Natural killer cell (primary cell): ENCODE results near the gene HLX. TPM values are rescaled to one million over a fixed set of nuclear protein-coding genes. Genes with fewer than 3 reads are reported as not detected.

Experiments
- ATAC-seq, 3 donors: fragments of 150-1000 bp in 2 of 3; fragments of 200-7000 bp in 1 of 3; cut with Tn5 transposase; 1 replicate in 1 of 3; 2 replicates in 2 of 3; pipeline ENCODE4 v1.10.0; 2021; ENCODE audit warnings: mild to moderate bottlenecking in 2 of 3, moderate library complexity in 2 of 3
- DNase-seq, 2 donors: peaks; one replicate each; pipeline versions ENCODE4 v3.0.0 to v3.0.0-alpha.2; 2013 to 2021; ENCODE audit warnings: mixed read lengths in 1 of 2
- H3K27ac ChIP-seq: one replicate; pipeline ENCODE4 v1.5.1; 2013; ENCODE audit warnings: mild to moderate bottlenecking, low read length
- H3K27me3 ChIP-seq: one replicate; pipeline ENCODE4 v1.6.1; 2013; ENCODE audit warnings: low read length; ENCODE audit not compliant: control insufficient read depth, insufficient read depth
- H3K36me3 ChIP-seq: one replicate; pipeline ENCODE4 v1.6.1; 2013; ENCODE audit warnings: low read length; ENCODE audit not compliant: control insufficient read depth, insufficient read depth
- H3K4me1 ChIP-seq: one replicate; pipeline ENCODE4 v1.6.1; 2013; ENCODE audit warnings: low read length; ENCODE audit not compliant: control insufficient read depth, insufficient read depth
- H3K4me3 ChIP-seq: one replicate; pipeline ENCODE4 v1.5.1; 2013; ENCODE audit warnings: low read length
- H3K9me3 ChIP-seq: one replicate; pipeline ENCODE4 v1.6.1; 2013; ENCODE audit warnings: low read length; ENCODE audit not compliant: control insufficient read depth, insufficient read depth
- H3K27ac Mint-ChIP-seq, 2 donors: one replicate each; pipeline ENCODE4 v1.8.0; 2022; ENCODE audit warnings: mild to moderate bottlenecking in 2 of 2, mixed read lengths in 2 of 2, moderate library complexity in 1 of 2
- H3K27me3 Mint-ChIP-seq, 2 donors: one replicate each; pipeline ENCODE4 v1.8.0; 2022; ENCODE audit warnings: low read depth in 2 of 2, mixed read lengths in 2 of 2
- H3K36me3 Mint-ChIP-seq: one replicate; pipeline ENCODE4 v1.8.0; 2022; ENCODE audit warnings: mixed read lengths
- H3K4me1 Mint-ChIP-seq, 2 donors: one replicate each; pipeline ENCODE4 v1.8.0; 2022; ENCODE audit warnings: mixed read lengths in 2 of 2
- H3K4me3 Mint-ChIP-seq: one replicate; pipeline ENCODE4 v1.8.0; 2022; ENCODE audit warnings: mild to moderate bottlenecking, moderate library complexity, mixed read lengths
- H3K9me3 Mint-ChIP-seq, 2 donors: one replicate each; pipeline ENCODE4 v1.8.0; 2022; ENCODE audit warnings: mixed read lengths in 2 of 2
- WGBS: methylation state at CpG from one replicate; pipeline ENCODE4 v1.1.7; 2013; ENCODE audit warnings: missing lambda C conversion rate; ENCODE audit not compliant: insufficient coverage; 5-methylcytosine and 5-hydroxymethylcytosine counted together
- intact Hi-C: fragments of 100-400 bp; cut with micrococcal nuclease; formaldehyde crosslinking; loops from one replicate; pipeline ENCODE4 v1.14.2; 2022
- total RNA-seq, 4 donors: library from RNA; stranded (reverse); fragments of 120-200 nt in 1 of 4; gene quantifications; one replicate each; pipeline versions ENCODE4 v1.2.3 to v1.2.4, GENCODE V29; 2013 to 2022
- TF ChIP-seq, protein P1 (sequence below): fragments of 200-600 bp; IDR thresholded peaks from one replicate; pipeline ENCODE4 v1.8.0; 2022; ENCODE audit warnings: antibody characterized with exemption

The HLX gene
- total RNA-seq, 3 donors from 2014 or later (not counting 1 experiment from before 2014, with no cell fraction given): 0.93 to 19.3 (median 1.0) TPM

DNA sequence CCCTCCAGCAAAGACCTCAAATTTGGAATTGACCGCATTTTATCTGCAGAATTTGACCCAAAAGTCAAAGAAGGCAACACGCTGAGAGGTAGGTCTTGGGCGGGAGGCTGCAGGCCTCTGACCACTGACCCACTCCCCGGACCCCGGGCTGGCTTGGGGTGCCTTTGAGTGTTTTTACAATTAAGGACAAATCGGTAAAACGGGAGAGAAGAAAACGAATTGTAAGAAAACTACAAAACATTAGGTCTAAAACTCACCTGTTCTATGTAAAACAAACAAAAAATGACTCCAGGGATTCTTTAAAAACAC lies 1.1 kb downstream of the HLX start:
- H3K27me3 ChIP-seq: peaks cover 24% of the 10 kb centered on the region
- H3K27ac ChIP-seq: no peak overlapping the region
- no peak for ATAC-seq
- H3K9me3 ChIP-seq: no peaks in the 10 kb centered on the region
- H3K4me3 ChIP-seq: peak overlapping the region; percentile 30
- no peaks in the 10 kb centered on the region for H3K36me3 ChIP-seq
- TF ChIP-seq, protein P1, sequence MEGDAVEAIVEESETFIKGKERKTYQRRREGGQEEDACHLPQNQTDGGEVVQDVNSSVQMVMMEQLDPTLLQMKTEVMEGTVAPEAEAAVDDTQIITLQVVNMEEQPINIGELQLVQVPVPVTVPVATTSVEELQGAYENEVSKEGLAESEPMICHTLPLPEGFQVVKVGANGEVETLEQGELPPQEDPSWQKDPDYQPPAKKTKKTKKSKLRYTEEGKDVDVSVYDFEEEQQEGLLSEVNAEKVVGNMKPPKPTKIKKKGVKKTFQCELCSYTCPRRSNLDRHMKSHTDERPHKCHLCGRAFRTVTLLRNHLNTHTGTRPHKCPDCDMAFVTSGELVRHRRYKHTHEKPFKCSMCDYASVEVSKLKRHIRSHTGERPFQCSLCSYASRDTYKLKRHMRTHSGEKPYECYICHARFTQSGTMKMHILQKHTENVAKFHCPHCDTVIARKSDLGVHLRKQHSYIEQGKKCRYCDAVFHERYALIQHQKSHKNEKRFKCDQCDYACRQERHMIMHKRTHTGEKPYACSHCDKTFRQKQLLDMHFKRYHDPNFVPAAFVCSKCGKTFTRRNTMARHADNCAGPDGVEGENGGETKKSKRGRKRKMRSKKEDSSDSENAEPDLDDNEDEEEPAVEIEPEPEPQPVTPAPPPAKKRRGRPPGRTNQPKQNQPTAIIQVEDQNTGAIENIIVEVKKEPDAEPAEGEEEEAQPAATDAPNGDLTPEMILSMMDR: no peak
- no peaks in the 10 kb centered on the region for H3K9me3 Mint-ChIP-seq
- H3K27me3 Mint-ChIP-seq: peaks cover 62 to 72% of the 10 kb centered on the region in 2 donors
- 11% methylated on average over 5 of the region's 8 CpGs for WGBS
- intact Hi-C loops: no loop called here
- peaks cover 28 to 34% of the 10 kb centered on the region in 2 donors for H3K4me1 Mint-ChIP-seq
- no peak for DNase-seq
- peak overlapping the region; percentile 84 for H3K4me3 Mint-ChIP-seq
- peaks cover 41% of the 10 kb centered on the region for H3K4me1 ChIP-seq
- peak overlapping the region in 1 of 2 donors; percentile 14 for H3K27ac Mint-ChIP-seq
- no peaks in the 10 kb centered on the region for H3K36me3 Mint-ChIP-seq

DNA sequence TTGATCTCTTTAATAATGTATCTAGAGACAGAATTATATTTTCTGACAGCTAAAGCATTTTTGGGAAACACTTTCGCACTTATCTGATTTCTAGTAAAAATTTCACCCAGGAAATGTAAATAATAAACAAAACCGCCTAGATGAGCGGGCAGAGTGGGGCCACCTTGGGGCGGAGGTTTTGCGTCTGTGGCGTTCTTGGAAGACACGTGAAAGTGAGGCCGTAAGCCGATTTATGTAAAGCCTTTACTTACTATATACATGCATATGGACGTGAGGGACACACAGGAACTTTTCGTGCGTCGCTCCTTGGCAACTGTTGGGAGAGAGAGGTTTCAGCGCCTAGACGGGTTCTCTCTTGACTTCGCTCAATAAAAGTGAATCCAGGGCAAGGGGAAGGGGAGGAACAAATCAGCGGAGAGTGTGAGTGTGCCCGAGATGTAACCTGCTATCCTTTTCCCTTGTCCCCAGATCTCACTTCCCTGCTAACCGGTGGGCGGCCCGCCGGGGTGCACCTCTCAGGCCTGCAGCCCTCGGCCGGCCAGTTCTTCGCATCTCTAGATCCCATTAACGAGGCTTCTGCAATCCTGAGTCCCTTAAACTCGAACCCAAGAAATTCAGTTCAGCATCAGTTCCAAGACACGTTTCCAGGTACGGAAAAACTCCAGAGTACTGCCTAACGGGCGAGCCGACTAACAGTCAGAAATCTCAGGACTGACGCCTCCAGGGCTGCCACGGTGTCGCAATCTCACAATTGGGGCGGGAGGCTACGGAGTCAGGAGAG lies 1.7 kb downstream of the HLX start:
- Histone ChIP-seq H3K4me1 (peaks cover 41% of the 10 kb centered on the region), H3K27ac (peak overlapping the region; percentile 8), H3K4me3 (peak overlapping the region; percentile 32), H3K27me3 (peaks cover 21% of the 10 kb centered on the region), H3K9me3 (no peaks in the 10 kb centered on the region), H3K36me3 (no peaks in the 10 kb centered on the region)
- Mint-ChIP-seq H3K27me3 (peaks cover 65 to 72% of the 10 kb centered on the region in 2 donors), H3K9me3 (no peaks in the 10 kb centered on the region), H3K36me3 (no peaks in the 10 kb centered on the region), H3K4me1 (peaks cover 28 to 34% of the 10 kb centered on the region in 2 donors), H3K4me3 (peak overlapping the region; percentile 84), H3K27ac (peak overlapping the region in 1 of 2 donors; percentile 14)
- ATAC-seq (peak in 2 of 3 donors; percentile 30 to 38), DNase-seq (peak in 1 of 2 donors; percentile 6)
- TF ChIP-seq, protein P1: no peak
- intact Hi-C loops: no loop called here
- 14% methylated on average over 37 of the region's 37 CpGs for WGBS

DNA sequence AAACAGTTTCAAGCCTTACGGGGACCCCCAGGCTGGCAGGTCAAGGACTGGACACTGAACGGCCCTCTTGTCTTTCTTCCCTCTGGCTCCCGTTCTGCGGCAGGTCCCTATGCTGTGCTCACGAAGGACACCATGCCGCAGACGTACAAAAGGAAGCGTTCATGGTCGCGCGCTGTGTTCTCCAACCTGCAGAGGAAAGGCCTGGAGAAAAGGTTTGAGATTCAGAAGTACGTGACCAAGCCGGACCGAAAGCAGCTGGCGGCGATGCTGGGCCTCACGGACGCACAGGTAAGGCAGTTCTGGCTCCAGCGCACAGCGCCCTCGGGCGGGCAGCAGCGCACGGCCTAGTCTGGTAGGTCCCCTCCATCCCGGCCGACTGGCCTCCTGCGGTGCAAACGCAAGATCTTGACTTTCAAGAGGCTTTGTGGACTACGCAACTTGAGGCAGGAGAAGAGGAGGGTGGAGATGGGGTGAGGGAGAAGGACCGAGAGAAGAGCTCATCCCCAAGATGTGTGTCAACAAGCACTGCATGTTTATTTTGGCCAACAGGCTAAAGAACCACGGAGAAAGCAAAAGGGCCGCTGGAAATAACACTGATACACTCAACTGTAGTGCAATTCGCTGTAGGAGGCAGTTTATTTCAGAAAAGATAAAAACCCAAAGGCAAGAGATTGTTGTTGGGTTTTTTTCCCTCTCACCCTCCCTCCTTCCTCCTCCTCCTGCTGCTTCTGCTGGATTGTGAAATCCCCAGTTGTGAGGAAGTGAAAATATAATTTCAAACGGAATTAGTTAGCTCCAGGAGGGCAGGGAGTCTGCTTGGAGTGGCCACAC lies 3.0 kb downstream of the HLX start:
- DNase-seq (no peak), ATAC-seq (no peak)
- Histone ChIP-seq H3K9me3 (no peaks in the 10 kb centered on the region), H3K4me3 (no peak overlapping the region), H3K4me1 (peaks cover 41% of the 10 kb centered on the region), H3K27me3 (peaks cover 16% of the 10 kb centered on the region), H3K27ac (no peak overlapping the region), H3K36me3 (no peaks in the 10 kb centered on the region)
- TF ChIP-seq, protein P1: no peak
- Mint-ChIP-seq H3K4me3 (peak overlapping the region; percentile 25), H3K27me3 (peaks cover 65 to 70% of the 10 kb centered on the region in 2 donors), H3K4me1 (peaks cover 28 to 35% of the 10 kb centered on the region in 2 donors), H3K27ac (no peak overlapping the region), H3K36me3 (no peaks in the 10 kb centered on the region), H3K9me3 (no peaks in the 10 kb centered on the region)
- 93% methylated on average over 33 of the region's 34 CpGs for WGBS
- intact Hi-C loops: no loop called here
